ENCODE data around the gene ZNF77.

Gene ZNF77

GRCh38 chr19:2987797-2988196, 43.0 kb upstream of the ZNF77 start (continued):
- no peak for TF ChIP-seq ZBTB48 (tag by site-specific recombination; IDR thresholded peaks at IDR 0.05)
- TF ChIP-seq PRDM6 (tag by site-specific recombination; IDR thresholded peaks at IDR 0.05), result no peak
- TF ChIP-seq TRIM28 (IDR thresholded peaks at IDR 0.05; ENCODE audit: borderline replicate concordance, low read length), result no peak
- no peak for TF ChIP-seq MYNN (tag by site-specific recombination; IDR thresholded peaks at IDR 0.05; ENCODE audit: borderline replicate concordance)
- TF ChIP-seq, protein P1, sequence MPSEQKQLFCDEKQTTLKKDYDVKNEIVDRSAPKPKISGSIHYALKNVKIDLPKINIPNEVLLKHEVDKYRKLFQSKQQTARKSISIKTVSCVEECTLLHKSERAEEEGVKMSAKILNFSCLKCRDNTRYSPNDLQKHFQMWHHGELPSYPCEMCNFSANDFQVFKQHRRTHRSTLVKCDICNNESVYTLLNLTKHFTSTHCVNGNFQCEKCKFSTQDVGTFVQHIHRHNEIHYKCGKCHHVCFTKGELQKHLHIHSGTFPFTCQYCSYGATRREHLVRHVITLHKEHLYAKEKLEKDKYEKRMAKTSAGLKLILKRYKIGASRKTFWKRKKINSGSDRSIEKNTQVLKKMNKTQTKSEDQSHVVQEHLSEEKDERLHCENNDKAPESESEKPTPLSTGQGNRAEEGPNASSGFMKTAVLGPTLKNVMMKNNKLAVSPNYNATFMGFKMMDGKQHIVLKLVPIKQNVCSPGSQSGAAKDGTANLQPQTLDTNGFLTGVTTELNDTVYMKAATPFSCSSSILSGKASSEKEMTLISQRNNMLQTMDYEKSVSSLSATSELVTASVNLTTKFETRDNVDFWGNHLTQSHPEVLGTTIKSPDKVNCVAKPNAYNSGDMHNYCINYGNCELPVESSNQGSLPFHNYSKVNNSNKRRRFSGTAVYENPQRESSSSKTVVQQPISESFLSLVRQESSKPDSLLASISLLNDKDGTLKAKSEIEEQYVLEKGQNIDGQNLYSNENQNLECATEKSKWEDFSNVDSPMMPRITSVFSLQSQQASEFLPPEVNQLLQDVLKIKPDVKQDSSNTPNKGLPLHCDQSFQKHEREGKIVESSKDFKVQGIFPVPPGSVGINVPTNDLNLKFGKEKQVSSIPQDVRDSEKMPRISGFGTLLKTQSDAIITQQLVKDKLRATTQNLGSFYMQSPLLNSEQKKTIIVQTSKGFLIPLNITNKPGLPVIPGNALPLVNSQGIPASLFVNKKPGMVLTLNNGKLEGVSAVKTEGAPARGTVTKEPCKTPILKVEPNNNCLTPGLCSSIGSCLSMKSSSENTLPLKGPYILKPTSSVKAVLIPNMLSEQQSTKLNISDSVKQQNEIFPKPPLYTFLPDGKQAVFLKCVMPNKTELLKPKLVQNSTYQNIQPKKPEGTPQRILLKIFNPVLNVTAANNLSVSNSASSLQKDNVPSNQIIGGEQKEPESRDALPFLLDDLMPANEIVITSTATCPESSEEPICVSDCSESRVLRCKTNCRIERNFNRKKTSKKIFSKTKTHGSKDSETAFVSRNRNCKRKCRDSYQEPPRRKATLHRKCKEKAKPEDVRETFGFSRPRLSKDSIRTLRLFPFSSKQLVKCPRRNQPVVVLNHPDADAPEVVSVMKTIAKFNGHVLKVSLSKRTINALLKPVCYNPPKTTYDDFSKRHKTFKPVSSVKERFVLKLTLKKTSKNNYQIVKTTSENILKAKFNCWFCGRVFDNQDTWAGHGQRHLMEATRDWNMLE (tag by site-specific recombination; conservative IDR thresholded peaks at IDR 0.05; ENCODE audit: low read depth), result no peak
- no peak for TF ChIP-seq ZNF544 (tag by site-specific recombination; IDR thresholded peaks at IDR 0.05)
- no peak for TF ChIP-seq ZNF596 (tag by site-specific recombination; IDR thresholded peaks at IDR 0.05)
- no peak for TF ChIP-seq SCRT2 (tag by site-specific recombination; IDR thresholded peaks at IDR 0.05)
- no peak for TF ChIP-seq ZNF555 (tag by site-specific recombination; conservative IDR thresholded peaks at IDR 0.05)
- TF ChIP-seq ZNF785 (tag by site-specific recombination; IDR thresholded peaks at IDR 0.05), result no peak

GRCh38 chr19:2986951-2987524, 42.3 kb upstream of the ZNF77 start:
- ChIA-PET CTCF (interaction anchor here (1.0 kb wide), 1 partner anchor 36 kb away, joined by 3 read pairs; no protein-coding TSS in a partner anchor), POLR2A (no interaction called here)
- Histone ChIP-seq H3K36me3 (ENCODE audit: control insufficient read depth in 2 of 2, insufficient read depth in 1 of 2, low read length in 2 of 2) (no peaks in the 10 kb centered on the region), H3K4me3 (ENCODE audit: low read depth, low read length) (no peak overlapping the region), H3K4me1 (ENCODE audit: control insufficient read depth, insufficient read depth, low read length) (peaks cover 9% of the 10 kb centered on the region), H3K27ac (ENCODE audit: extremely low read depth, low read depth, low read length) (no peak overlapping the region), H3K9me3 (ENCODE audit: control insufficient read depth, insufficient read depth, low read depth, low read length) (no peaks in the 10 kb centered on the region)
- TF ChIP-seq KLF10 (tag by site-specific recombination; IDR thresholded peaks at IDR 0.05) (no peak), MZF1 (tag by site-specific recombination; IDR thresholded peaks at IDR 0.05; ENCODE audit: borderline replicate concordance) (no peak), ZNF341 (tag by site-specific recombination; IDR thresholded peaks at IDR 0.05; ENCODE audit: low read depth) (peak; percentile 92), KLF7 (tag by site-specific recombination; IDR thresholded peaks at IDR 0.05; ENCODE audit: borderline replicate concordance) (no peak)

DNA sequence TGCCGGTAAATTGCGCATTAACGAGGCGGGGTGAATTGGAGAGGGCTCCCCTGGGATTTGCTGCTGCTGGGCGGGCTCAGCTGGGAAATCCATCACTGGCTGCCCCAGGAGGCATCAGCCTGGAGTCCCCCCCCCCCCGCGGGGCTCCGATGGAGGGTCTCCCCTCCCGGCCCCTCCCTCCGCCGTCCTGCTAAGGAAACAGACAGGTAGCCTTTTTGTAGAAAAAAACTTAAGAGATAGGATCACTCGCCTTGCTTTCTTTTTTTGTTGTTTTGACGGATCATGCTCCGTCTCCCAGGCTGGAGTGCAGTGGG, 39.4 kb upstream of the ZNF77 start:
- Histone ChIP-seq H3K4me1 (ENCODE audit: control insufficient read depth, insufficient read depth, low read length) (peaks cover 9% of the 10 kb centered on the region), H3K36me3 (ENCODE audit: control insufficient read depth in 2 of 2, insufficient read depth in 1 of 2, low read length in 2 of 2) (no peaks in the 10 kb centered on the region), H3K27ac (ENCODE audit: extremely low read depth, low read depth, low read length) (peak overlapping the region; percentile 81; the same call in 1 of the 2 replicates), H3K4me3 (ENCODE audit: low read depth, low read length) (peak overlapping the region; percentile 29), H3K9me3 (ENCODE audit: control insufficient read depth, insufficient read depth, low read depth, low read length) (no peaks in the 10 kb centered on the region)
- POLR2A ChIA-PET, result no interaction called here
- CTCF ChIA-PET, result no interaction called here
- TF ChIP-seq PATZ1 (tag by site-specific recombination; IDR thresholded peaks at IDR 0.05) (0 out of 2 replicates have a peak, but pooled peaks have one; percentile 3), ZSCAN30 (tag by site-specific recombination; IDR thresholded peaks at IDR 0.05) (no peak)
- TF ChIP-seq, protein P1 (tag by site-specific recombination; conservative IDR thresholded peaks at IDR 0.05; ENCODE audit: low read depth), result no peak
- TF ChIP-seq, protein P2, sequence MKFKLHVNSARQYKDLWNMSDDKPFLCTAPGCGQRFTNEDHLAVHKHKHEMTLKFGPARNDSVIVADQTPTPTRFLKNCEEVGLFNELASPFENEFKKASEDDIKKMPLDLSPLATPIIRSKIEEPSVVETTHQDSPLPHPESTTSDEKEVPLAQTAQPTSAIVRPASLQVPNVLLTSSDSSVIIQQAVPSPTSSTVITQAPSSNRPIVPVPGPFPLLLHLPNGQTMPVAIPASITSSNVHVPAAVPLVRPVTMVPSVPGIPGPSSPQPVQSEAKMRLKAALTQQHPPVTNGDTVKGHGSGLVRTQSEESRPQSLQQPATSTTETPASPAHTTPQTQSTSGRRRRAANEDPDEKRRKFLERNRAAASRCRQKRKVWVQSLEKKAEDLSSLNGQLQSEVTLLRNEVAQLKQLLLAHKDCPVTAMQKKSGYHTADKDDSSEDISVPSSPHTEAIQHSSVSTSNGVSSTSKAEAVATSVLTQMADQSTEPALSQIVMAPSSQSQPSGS (tag by site-specific recombination; IDR thresholded peaks at IDR 0.05; ENCODE audit: low read depth), result peak; percentile 61; the same call in 1 of the 2 replicates

Data from HEK293 (cell line).